Heart right ventricle (tissue), 16 donors: ENCODE results near the gene FBXL19. TPM values are rescaled to one million over a fixed set of nuclear protein-coding genes. Genes with fewer than 3 reads are reported as not detected.
A peak's percentile ranks its signal among the peaks of the same experiment; 100 is the strongest.

ENCODE experiments used
- ATAC-seq, 8 donors: fragments of 200-7000 bp; cut with Tn5 transposase; one replicate each; pipeline ENCODE4 v1.9.1; 2020; ENCODE audit warnings: mild to moderate bottlenecking in 8 of 8, moderate library complexity in 8 of 8, moderate number of reproducible peaks in 1 of 8
- DNase-seq, 2 donors: peaks; one replicate each; pipeline ENCODE4 v3.0.0-alpha.2; 2020
- H3K27ac ChIP-seq, 10 donors: fragments of 200-600 bp; sonication (generic) in 2 of 10; one replicate each; pipeline versions ENCODE4 v1.5.0 to v1.8.0; 2020 to 2022; ENCODE audit warnings: mild to moderate bottlenecking in 3 of 10
- H3K27me3 ChIP-seq, 7 donors: fragments of 200-600 bp; one replicate each; pipeline ENCODE4 v1.8.0; 2021 to 2022; ENCODE audit warnings: mild to moderate bottlenecking in 2 of 7
- H3K36me3 ChIP-seq, 9 donors: fragments of 200-600 bp; sonication (generic) in 1 of 9; one replicate each; pipeline versions ENCODE4 v1.5.0 to v1.8.0; 2020 to 2022; ENCODE audit warnings: mild to moderate bottlenecking in 2 of 9
- H3K4me1 ChIP-seq, 9 donors: fragments of 200-600 bp; sonication (generic) in 1 of 9; one replicate each; pipeline versions ENCODE4 v1.5.0 to v1.8.0; 2020 to 2022; ENCODE audit warnings: mild to moderate bottlenecking in 4 of 9
- H3K4me3 ChIP-seq, 10 donors: fragments of 200-600 bp; sonication (generic) in 2 of 10; one replicate each; pipeline versions ENCODE4 v1.5.0 to v1.8.0; 2020 to 2022; ENCODE audit warnings: mild to moderate bottlenecking in 7 of 10, moderate library complexity in 2 of 10
- H3K9me3 ChIP-seq, 11 donors: fragments of 200-600 bp in 10 of 11; sonication (generic) in 2 of 11; one replicate each; pipeline versions ENCODE4 v1.5.0 to v1.8.0; 2013 to 2022; ENCODE audit warnings: mild to moderate bottlenecking in 2 of 11, control low read depth in 1 of 11, moderate library complexity in 1 of 11
- CTCF ChIP-seq, 9 donors: fragments of 200-600 bp; sonication (generic) in 2 of 9; IDR thresholded peaks; one replicate each; pipeline versions ENCODE4 v1.5.0 to v1.8.0; 2021 to 2022; ENCODE audit warnings: antibody characterized with exemption in 9 of 9, mild to moderate bottlenecking in 5 of 9, moderate library complexity in 1 of 9
- whole genome bisulfite sequencing, 2 donors: extraction: QIAGEN DNeasy Blood & Tissue Kit; methylation state at CpG; one replicate each; pipeline ENCODE4 v1.1.7; 2013; ENCODE audit warnings: inconsistent platforms in 1 of 2; 5-methylcytosine and 5-hydroxymethylcytosine counted together
- intact Hi-C, 10 donors: fragments of 100-400 bp; cut with DNase I; formaldehyde crosslinking; loops; one replicate each; pipeline versions ENCODE4 v1.11.1 to v1.14.2; 2022
- polyA plus RNA-seq, 2 donors: library from polyadenylated mRNA; stranded (reverse); fragments of 200-250 nt; gene quantifications; one replicate each; pipeline ENCODE4 v1.2.3, GENCODE V29; 2013
- total RNA-seq, 10 donors: library from RNA; stranded (reverse); fragmentation: NEBNext Ultra II Directional in 3 of 10; extraction: Animal tissue kit (Norgen Biotek cat#: 25700) in 3 of 10; gene quantifications; one replicate each; pipeline versions ENCODE4 v1.2.1 to v1.2.4, GENCODE V29; 2021 to 2023
- donor health status: Arrhythmogenic right ventricular cardiomyopathy.
- donor health status: ischemic (EF 13 %, LVEDD 7.1; RV severe dilation, severe dysfunction).
- donor health status: healthy with polysubstance abuse.
- donor health status: DM: no; HTN: yes; CAD: no.
- donor health status: DM: no; HTN: no; CAD: no.
- donor health status: ischemic (EF 25% LVEDD 6.9; RV normal size, moderate dysfunction).
- donor health status: ischemic (EF 25% LVEDD 5.7; RV mildly dilated, moderate dysfunction).
- donor health status: healthy.
- donor health status: DM: yes; HTN: yes; CAD: no.
- donor health status: Ischemic cardiomyopathy.
- donor health status: ischemic (EF 35%, LVEDD 5.7; RV mildly dilated, moderate dysfunction).
- donor health status: nonischemic (EF 11% LVEDD 7.7; RV severe dilation, severe dysfunction).
- donor health status: DM: yes; HTN: yes; CAD: no.
- donor health status: PGD.
- donor health status: ischemic (EF 29% LVEDD 5.4; RV normal size, mild dysfunction).
- donor health status: nonischemic (EF 23%, LVEDD 6.1; RV moderate dilation, normal function).

Gene FBXL19
- total and polyA plus RNA-seq, 12 donors, result 4.1 to 14.1 (median 5.8) TPM

GRCh38 chr16:30925995-30926811, 2.8 kb downstream of the FBXL19 start:
- no peak for ATAC-seq
- 62 to 67% methylated on average over 10 of the region's 10 CpGs for WGBS, 2 donors
- H3K36me3 ChIP-seq, result peaks cover 0 to 47% (median 6%) of the 10 kb centered on the region in 9 donors

GRCh38 chr16:30926937-30927788, 3.8 kb downstream of the FBXL19 start:
- 85 to 86% methylated on average over 22 of the region's 22 CpGs for WGBS, 2 donors
- DNase-seq (no peak), ATAC-seq (no peak)
- H3K36me3 ChIP-seq, result peaks cover 0 to 56% (median 7%) of the 10 kb centered on the region in 9 donors
- H3K9me3 ChIP-seq, result no peaks in the 10 kb centered on the region
- TF ChIP-seq CTCF (IDR thresholded peaks at IDR 0.05), result no peak
- peak overlapping the region in 2 of 10 donors; percentile 22 to 39 for H3K27ac ChIP-seq
- peaks cover 0 to 25% (median 12%) of the 10 kb centered on the region in 9 donors for H3K4me1 ChIP-seq
- intact Hi-C loops, result no loop called here
- H3K4me3 ChIP-seq, result no peak overlapping the region
- no peaks in the 10 kb centered on the region for H3K27me3 ChIP-seq

More at GRCh38 chr16:30925995-30926811, 2.8 kb downstream of the FBXL19 start:
- H3K4me3 ChIP-seq, result no peak overlapping the region
- no peak for TF ChIP-seq CTCF (IDR thresholded peaks at IDR 0.05)
- no peaks in the 10 kb centered on the region for H3K27me3 ChIP-seq
- H3K9me3 ChIP-seq, result no peaks in the 10 kb centered on the region
- H3K27ac ChIP-seq, result no peak overlapping the region
- no peak for DNase-seq
- intact Hi-C loops, result no loop called here
- H3K4me1 ChIP-seq, result peaks cover 0 to 31% (median 16%) of the 10 kb centered on the region in 9 donors

GRCh38 chr16:30927789-30928378, 4.5 kb downstream of the FBXL19 start:
- DNase-seq (peak; percentile 32 to 56), ATAC-seq (peak in 7 of 8 donors; percentile 4 to 35 (median 18))
- Histone ChIP-seq H3K36me3 (peaks cover 0 to 62% (median 12%) of the 10 kb centered on the region in 9 donors), H3K27me3 (no peaks in the 10 kb centered on the region), H3K4me1 (peaks cover 0 to 25% (median 12%) of the 10 kb centered on the region in 9 donors), H3K27ac (peak overlapping the region in 2 of 10 donors; percentile 22 to 39), H3K4me3 (no peak overlapping the region), H3K9me3 (no peaks in the 10 kb centered on the region)
- intact Hi-C loops, result no loop called here
- 45 to 49% methylated on average over 15 of the region's 15 CpGs for WGBS, 2 donors
- no peak for TF ChIP-seq CTCF (IDR thresholded peaks at IDR 0.05)

- Histone ChIP-seq H3K9me3 (no peaks in the 10 kb centered on the region), H3K36me3 (peaks cover 0 to 67% (median 14%) of the 10 kb centered on the region in 9 donors), H3K27ac (no peak overlapping the region), H3K27me3 (no peaks in the 10 kb centered on the region), H3K4me1 (peaks cover 0 to 25% (median 12%) of the 10 kb centered on the region in 9 donors), H3K4me3 (no peak overlapping the region)
- ATAC-seq (no peak), DNase-seq (no peak)
- intact Hi-C loops, result no loop called here
- no peak for TF ChIP-seq CTCF (IDR thresholded peaks at IDR 0.05)
- WGBS, 2 donors, result 87 to 94% methylated on average over 11 of the region's 11 CpGs
Measured at GRCh38 chr16:30928390-30928789, 5.0 kb downstream of the FBXL19 start.
